HG02571 (cell line): ENCODE measurements around the gene PNPO.
"Not testable (repeated sequence)": the region's sequence is repeated elsewhere in the genome, so short reads cannot be mapped to it uniquely, and the experiment has no call there.

Source experiments
- ATAC-seq: cut with Tn5 transposase; IDR thresholded peaks from one replicate; pipeline ENCODE4 v1.9.1; 2021; ENCODE audit warnings: mild to moderate bottlenecking, moderate library complexity; ENCODE audit not compliant: unreplicated experiment

Gene PNPO

DNA sequence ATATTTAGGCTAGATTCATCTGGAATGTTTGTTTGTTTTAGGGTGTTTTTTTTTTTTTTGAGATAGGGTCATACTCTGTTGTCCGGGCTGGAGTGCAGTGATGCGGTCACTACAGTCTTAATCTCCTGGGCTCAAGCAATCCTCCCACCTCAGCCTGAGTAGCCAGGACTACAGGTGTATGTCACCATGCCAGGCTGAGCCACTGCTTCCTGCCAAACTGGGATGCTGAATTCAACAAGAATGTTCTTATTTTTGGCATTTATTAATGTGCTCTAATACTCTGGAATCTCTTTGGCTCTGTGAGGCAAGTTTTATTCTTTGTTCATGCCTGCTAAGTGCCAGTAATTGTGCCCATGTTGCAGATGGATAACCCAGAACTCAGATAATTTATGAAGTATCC lies 23.8 kb upstream of the PNPO start:
- no peak for ATAC-seq

DNA sequence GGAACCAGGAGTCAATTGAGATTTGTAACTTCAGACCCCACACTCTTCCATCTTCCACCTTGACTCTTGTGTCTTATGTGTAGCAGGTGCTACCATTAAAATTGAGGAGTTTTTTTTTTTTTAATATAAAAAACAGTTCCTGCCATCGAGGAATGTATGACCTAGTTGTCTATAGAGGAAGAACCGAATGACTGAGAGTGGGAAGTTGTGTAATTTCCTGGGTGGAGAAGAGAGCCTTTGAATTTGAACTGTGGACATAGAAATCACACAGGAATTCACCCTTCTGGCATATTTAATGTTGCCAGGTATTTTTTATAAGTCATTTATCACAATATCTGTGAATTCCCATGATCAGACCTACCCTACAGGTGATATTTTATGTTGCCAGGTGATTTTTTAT lies 23.4 kb upstream of the PNPO start:
- no peak for ATAC-seq

DNA sequence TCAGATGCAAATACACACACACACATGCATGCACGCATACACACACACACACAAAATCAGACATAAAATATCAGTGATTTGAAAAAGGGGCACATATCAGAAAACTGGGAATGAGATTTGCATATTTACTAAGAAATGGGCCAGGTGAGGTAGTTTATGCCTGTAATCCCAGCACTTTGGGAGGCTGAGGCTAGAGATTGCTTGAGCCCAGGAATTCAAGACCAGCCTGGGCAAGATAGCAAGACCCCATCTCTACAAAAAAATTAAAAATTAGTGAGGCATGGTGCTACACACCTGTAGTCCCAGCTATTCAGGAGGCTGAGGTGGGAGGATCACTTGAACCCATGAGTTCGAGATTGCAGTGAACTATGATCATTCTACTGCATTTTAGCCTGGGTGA lies 22.4 kb upstream of the PNPO start:
- ATAC-seq = no peak

DNA sequence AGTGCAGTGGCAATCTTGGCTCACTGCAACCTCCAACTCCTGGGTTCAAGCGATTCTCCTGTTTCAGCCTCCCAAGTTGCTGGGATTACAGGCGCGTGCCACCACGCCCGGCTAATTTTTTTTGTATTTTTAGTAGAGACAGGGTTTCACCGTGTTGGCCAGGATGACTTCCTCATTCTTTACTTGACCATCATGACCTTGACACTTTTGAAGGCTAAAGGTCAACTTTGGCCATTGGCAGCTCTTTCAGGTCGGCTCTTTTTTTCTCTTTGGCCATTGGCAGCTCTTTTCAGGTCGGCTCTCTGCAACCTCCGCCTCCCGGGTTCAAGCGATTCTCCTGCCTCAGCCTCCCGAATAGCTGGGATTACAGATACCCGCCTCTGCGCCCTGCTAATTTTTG lies 21.5 kb upstream of the PNPO start:
- ATAC-seq = not testable (repeated sequence)

DNA sequence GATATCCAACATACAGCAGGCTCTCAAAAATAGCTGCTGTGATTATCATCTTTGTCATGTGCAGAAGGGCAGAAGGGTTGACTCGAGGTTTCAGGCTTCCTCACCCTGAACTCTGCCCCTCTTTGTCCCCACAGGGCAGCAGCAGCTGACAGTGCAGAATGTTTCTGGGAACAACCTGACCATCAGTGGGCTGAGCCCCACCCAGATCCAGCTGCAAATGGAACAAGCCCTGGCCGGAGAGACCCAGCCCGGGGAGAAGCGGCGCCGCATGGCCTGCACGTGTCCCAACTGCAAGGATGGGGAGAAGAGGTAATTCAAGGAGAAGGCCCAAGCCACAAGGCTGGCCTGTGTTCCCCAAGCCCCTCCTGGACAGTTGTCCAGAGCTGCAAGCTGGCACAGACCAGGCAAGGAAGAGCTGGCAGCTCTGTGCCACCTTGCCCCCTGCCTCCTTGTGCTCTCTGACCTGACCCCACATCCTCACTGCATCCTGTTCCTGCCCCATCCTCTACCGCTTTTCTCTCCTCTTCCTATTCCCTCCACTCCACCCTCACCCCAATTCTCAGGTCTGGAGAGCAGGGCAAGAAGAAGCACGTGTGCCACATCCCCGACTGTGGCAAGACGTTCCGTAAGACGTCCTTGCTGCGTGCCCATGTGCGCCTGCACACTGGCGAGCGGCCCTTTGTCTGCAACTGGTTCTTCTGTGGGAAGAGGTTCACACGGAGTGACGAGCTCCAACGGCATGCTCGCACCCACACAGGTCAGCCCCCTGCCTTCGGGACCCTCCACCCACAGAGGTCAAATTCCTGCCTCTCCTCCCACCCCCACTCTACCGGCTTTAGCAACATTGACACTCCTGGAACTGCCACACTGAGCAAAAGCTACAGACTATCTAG lies 16.3 kb upstream of the PNPO start:
- no peak for ATAC-seq

DNA sequence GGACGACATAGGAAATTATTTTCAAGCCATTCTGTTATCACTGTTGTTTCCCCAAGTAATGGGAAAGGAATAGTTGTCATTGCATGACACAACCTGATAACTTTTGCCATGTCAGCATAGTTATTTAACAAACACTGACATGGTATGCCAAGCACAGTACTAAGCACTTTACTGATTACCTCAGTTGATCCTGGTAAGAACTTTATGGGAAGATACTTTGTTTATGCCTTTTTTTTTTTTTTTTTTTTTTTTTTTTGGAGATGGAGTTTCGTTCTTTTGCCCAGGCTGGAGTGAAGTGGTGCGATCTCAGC lies 15.7 kb upstream of the PNPO start:
- ATAC-seq = no peak

DNA sequence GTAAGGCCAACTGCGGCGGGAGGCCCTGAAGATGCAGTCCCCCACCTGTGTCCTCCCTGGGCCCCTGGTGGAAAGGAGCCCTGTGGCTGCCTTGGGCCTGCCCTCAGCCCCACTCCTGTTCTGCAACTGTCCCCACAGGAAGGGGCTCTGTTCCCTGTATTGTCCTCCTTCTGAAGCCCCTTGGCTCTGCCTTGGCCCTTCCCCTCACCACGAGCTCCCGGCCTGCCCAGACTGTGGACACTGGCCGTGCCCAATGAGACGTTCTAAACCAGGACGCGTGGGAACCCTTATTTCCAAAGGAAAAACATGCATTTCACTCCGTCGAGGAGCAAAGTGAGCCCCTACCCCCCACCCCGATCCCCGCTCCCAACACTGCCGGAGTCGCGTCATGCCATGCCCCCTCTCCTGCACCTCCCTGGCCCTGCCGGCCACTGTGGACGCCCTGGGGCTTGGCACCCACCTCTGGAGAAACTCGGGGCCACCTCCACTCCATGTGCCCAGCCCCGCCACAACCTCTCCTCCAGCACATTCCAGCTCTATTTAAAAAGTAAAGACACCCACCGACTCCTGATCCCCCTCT lies 13.5 kb upstream of the PNPO start:
- ATAC-seq = no peak

DNA sequence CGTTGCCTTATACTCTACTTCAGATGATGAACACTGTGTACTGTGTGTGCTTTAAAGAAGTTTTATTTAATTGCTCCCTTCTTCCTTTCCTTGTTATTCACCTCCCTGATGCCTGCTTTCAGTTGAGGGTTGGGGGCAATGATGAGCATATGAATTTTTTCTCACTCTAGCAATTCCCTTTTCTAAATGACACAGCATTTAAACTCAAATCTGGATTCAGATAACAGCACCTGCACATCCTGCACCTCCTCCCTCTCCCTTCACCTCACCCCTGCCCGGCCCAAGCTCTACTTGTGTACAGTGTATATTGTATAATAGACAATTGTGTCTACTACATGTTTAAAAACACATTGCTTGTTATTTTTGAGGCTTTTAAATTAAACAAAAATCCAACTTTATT lies 13.0 kb upstream of the PNPO start:
- ATAC-seq = no peak

DNA sequence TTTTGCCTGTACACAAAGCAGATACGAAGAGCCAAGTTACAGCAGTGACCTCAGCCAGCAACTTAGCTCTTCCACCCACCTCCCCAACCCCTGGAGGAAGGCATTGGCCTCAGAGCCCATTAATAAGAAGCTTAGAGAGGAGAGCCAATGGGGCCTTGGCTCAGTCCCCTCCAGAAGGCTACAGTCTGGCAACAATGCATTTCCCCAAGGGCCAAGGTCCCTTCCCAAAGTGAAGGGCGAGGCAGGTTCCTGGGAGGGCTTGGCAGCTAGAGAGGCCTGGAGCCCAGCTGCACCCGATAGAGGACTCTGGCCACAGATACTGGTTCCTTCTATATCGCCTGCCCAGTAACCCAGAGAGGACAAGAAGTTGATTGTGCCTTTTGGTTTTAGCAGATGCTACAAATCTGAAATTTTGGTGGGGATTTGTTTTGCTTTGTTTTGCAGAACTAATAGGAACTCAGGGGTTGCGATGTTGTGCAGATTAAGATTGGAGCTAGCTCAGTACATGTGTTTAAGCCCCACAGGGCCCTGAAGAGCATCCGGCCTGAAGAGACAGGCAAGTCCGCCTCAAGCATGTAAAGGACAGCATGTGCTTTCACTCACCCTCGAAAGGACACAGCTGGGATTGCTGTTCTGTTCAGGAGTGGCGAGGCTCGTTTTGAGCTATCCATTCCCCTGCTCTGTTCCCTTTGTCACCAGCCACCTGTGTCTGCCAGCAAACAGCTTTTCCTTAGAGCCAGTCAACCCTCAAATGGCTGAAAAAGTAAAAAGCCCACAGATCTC lies 12.0 kb upstream of the PNPO start:
- ATAC-seq = no peak

DNA sequence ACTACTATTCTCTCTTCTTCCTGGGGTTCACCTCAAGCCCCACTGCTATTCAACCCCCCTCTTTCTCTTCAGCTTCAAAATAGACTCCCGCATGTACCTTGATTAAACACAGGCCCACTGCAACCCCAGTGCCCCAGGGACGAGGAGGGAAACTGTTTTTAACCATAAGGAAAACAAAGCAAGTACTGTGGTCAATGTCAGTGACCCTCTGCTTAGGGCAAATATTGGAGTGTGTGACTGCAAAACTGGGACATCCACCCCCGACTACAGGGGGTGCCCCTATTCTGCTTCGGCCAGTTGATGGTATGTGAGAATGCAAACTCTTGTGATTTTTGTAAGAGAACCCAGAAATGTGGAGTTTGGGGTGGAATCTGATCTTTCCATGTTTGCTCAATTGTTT lies 9.5 kb upstream of the PNPO start:
- no peak for ATAC-seq

DNA sequence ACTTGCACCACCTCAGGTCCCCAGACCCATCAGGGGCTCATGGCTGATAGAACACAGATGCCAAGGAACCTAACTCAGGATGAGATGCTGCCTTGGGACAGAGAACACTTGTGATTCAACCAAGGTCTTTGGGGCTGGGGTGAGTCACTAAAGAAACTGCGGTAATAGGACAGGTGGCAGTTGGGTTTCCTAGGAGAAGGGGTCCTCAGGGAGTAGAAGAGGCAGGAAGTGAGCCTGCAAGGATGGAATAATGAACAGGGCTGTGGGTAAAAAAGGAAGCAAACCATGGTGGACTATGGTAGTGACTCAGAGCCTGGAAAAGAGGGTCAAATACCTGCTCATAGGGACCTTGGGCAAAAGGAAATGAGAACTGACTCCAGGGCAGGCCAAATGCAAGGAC lies 6.5 kb upstream of the PNPO start:
- ATAC-seq = no peak

DNA sequence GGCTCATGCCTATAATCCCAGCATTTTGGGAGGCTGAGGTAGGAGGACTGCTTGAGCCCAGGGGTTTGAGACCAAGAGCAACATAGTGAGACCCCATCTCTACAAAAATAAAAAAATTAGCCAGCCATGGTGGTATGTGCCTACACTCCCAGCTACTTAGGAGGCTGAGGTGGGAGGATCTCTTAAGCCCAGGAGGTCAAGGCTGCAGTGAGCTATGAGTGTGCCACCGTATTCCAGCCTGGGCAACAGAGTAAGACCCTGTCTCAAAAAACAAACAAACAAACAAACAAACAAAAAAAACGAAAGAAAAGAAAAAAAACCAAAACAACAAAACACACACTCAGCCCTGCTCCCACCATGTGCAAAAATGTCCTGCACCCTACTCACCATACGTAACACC lies 5.9 kb upstream of the PNPO start:
- ATAC-seq = not testable (repeated sequence)

DNA sequence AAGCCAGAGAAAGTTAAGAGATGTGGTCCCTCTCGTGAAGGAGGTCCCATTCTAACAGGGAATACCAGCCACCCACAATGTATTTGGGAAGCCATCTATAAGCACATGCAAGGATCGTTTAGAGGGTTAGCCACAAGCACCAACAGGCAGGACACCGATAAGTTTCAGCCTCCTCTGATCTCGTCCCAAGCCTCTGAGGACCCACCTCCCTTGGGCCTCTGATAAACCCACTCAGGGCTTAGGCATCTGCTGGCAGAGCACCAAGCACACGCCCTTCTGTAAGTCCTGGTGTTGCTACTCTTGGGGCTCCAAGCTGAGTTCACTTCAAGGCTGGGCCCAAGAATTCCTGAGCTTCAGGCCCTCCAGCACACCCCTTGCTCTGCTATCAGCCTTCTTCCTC lies 5.4 kb upstream of the PNPO start:
- no peak for ATAC-seq

DNA sequence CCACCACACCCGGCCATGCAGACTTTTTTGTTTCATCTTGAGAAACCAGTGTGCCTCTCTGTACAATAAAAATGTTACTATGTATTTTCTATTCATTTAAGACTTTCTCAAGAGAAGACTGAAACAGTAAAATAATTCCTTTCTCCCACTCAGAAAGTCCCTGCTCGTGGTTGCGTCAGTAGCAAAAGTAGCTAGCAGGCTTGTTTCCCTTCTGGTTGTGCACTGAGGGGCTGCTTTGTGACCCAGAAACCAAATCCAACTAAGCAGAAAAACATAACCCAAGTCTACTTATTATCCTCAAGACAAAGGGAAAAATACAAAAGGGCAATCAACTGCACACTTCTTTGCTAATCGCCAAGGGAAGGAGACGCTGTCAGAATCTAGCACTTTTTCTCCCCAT lies 3.4 kb upstream of the PNPO start:
- ATAC-seq = no peak

DNA sequence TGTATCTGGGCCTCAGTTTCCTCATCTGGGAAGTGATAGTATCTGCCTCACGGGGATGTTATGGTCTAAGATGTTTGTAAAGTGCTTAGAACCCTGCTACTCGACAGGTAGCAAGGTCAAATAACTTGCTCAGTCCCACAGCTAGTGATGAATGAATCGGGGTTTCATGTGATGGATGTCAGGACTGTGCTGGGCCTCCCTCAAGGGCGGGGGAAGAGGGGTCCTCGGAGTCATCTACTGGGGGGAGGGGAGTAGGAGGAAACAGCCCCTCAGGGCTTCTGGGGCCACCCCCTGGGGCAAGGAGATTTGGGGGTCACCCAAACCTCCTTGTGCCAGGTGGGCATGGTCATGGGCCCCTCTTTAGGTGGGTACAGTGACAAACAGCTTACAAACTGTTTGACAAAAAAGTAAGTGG lies 732 bp downstream of the PNPO start:
- ATAC-seq = no peak

DNA sequence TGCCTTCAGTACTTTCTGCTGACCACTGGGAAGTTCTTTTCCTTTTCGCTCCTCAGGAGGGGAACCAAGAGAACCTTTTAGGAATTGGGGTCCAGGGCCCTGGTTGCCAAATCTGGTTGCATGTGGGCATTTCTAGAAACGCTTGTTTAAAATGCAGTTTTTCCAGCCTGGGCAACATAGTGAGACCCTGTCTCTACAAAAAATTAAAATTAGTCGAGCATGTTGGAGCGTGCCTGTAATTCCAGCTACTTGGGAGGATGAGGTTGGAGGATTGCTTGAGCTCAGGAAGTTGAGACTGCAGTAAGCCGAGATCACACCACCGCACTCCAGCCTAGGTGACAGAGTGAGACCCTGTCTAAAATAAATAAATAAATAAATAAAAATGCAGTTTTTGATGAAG lies 1.2 kb downstream of the PNPO start:
- ATAC-seq = no peak

DNA sequence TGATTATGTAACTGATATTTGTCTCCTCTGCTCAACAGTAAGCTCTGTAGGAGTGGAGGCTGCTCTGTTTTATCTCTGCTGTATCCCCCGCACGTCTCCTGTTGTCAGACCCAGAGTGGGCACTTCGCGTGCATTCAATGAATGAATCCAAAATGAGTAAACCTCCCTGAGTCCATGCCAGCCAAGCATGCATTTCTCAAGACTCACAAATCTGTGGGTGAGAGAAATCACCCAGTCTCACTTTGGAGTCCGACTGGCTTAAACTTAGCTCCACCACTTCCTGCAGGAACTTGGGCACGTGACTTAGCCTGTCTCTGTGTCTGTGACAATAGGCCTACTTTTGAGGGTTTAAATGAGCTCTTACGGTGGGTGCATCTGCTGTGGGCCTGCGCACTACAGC lies 3.7 kb downstream of the PNPO start:
- ATAC-seq = no peak

DNA sequence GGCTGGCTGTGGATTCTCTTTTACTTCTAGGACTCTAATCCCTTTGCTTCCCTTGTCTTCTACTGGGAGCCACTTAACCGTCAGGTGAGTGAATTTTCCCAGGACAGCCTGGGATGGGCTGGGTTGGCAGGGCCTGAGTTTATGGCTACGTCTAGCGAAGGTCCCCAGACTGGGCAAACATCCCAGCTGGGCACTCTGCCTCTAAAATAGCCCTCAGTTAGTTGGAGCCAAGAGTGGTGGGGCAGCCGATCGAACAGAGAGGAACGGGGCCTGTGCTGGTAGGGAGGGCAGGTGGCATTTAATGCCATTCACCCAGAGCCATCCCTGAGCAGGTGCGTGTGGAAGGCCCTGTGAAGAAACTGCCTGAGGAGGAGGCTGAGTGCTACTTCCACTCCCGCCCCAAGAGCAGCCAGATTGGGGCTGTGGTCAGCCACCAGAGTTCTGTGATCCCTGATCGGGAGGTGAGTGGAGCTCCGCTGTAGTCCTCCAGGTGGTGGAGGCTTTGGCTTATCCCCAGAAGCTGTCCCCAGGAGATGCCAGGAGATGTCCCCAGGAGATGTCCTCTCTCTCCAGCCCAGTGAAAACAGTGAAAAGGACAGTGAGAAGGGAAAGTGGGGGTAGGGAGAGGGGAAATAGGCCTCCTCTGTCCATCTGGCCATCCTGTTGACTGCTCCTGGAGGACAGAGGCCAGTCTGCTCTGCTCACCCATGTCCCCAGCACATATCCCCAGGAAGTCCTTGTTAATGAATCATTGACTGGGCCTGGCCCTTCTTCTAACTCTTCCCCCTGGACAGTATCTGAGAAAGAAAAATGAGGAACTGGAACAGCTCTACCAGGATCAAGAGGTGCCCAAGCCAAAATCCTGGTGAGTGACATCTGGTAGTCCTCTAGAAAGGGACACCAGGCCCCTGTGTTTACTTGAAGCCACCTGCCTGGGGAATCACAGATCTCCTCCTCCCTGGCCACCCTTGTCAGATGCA lies 4.4 kb downstream of the PNPO start:
- ATAC-seq = no peak

DNA sequence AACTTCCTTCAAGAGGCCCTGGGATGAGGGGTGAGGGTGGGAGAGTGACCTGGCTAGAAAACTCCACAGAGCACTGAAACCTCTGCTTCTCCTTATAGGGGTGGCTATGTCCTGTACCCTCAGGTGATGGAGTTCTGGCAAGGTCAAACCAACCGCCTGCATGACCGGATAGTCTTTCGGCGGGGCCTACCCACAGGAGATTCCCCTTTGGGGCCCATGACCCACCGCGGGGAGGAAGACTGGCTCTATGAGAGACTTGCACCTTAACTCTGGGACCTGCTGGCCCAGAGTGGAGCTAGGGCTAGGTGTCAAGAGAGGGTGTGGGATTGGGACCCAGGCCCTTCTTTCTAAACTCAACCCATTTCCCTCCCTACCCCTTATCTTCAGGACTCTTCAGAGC lies 5.1 kb downstream of the PNPO start:
- no peak for ATAC-seq

DNA sequence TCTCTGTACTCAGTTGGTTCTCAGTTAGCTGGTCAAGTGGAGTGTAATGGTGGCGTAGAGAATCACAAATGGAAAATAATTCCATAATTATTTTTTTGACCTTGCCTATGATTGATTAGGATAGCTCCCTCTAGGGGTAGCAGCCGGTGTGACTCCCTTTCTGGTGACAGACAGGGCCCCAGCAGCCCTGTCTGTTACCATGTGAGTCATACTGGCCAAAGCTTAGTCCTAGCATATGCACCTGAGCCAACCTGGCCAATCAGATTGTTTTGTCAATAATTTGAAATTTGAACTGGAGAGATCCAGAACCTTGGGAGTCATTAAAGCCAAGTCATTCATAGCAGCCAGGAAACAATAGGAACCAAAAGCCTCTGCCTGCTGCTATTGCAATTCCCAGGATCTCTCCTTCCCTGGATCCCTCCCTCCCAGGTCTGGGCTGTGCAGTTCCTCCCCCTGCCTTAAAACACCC lies 5.6 kb downstream of the PNPO start:
- no peak for ATAC-seq

DNA sequence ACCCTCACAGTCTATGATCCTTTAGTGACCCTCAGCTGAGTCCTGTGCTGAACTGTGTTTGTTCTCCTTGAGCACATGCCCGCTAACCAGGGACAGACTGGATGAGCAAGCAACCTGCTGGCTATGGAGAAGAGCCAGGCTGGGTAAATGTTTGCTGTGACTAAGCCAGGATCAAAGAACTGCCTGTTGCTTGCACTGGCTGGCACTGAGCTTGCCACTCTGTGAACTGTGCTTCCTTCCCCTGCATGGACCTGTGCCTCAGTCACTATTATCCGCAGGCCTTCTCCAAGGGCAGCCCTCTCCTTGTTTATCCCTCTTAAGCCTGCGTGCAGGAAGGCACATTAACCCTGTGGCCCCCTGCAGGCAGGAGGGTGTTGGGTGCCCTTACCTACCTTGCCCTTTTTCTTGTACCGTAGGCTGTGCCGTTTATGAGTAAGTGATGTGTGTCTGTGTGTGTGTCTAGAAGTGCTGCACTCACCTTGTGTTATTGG lies 7.4 kb downstream of the PNPO start:
- no peak for ATAC-seq
